ENCODE results near the gene SAPCD2.
A peak's percentile ranks its signal among the peaks of the same experiment; 100 is the strongest.
"Not testable (repeated sequence)": the region's sequence is repeated elsewhere in the genome, so short reads cannot be mapped to it uniquely, and the experiment has no call there.

Gene SAPCD2

GRCh38 chr9:137046088-137046787 is 24.1 kb downstream of the SAPCD2 start, which contains the start of gene NPDC1:
Gene NPDC1 (minus strand): TSS chr9:137046177. CDS start chr9:137045989, 188 bp downstream.
- DNase-seq (ENCODE audit: low spot score), result peak; percentile 86

- no peak for DNase-seq (ENCODE audit: low spot score)
These were observed 24.9 kb downstream of the SAPCD2 start for GRCh38 chr9:137045294-137046087.

GRCh38 chr9:137044502-137045177 is 25.7 kb downstream of the SAPCD2 start:
- DNase-seq (ENCODE audit: low spot score), result no peak

GRCh38 chr9:137044037-137044436 is 26.3 kb downstream of the SAPCD2 start:
- DNase-seq (ENCODE audit: low spot score), result no peak

GRCh38 chr9:137042751-137043727 is 27.3 kb downstream of the SAPCD2 start:
- DNase-seq (ENCODE audit: low spot score), result no peak

GRCh38 chr9:137041124-137041523 is 29.2 kb downstream of the SAPCD2 start:
- DNase-seq (ENCODE audit: low spot score), result no peak

- no peak for DNase-seq (ENCODE audit: low spot score)
These were observed 29.8 kb downstream of the SAPCD2 start for GRCh38 chr9:137040568-137040967.

GRCh38 chr9:137039611-137040366 is 30.6 kb downstream of the SAPCD2 start:
- DNase-seq (ENCODE audit: low spot score), result no peak

GRCh38 chr9:137038916-137039315 is 31.4 kb downstream of the SAPCD2 start:
- DNase-seq (ENCODE audit: low spot score), result no peak

GRCh38 chr9:137037483-137037882 is 32.9 kb downstream of the SAPCD2 start:
- DNase-seq (ENCODE audit: low spot score), result no peak

GRCh38 chr9:137037035-137037434 is 33.3 kb downstream of the SAPCD2 start:
- DNase-seq (ENCODE audit: low spot score), result no peak

GRCh38 chr9:137035937-137036336 is 34.4 kb downstream of the SAPCD2 start:
- DNase-seq (ENCODE audit: low spot score), result no peak

- no peak for DNase-seq (ENCODE audit: low spot score)
These were observed 34.9 kb downstream of the SAPCD2 start for GRCh38 chr9:137035507-137035834.

GRCh38 chr9:137034709-137035506 is 35.4 kb downstream of the SAPCD2 start:
- DNase-seq (ENCODE audit: low spot score), result peak; percentile 88

- DNase-seq (ENCODE audit: low spot score), result no peak
These were observed 36.2 kb downstream of the SAPCD2 start for GRCh38 chr9:137034039-137034708.

GRCh38 chr9:137033481-137033880 is 36.9 kb downstream of the SAPCD2 start:
- not testable (repeated sequence) for DNase-seq (ENCODE audit: low spot score)

- no peak for DNase-seq (ENCODE audit: low spot score)
These were observed 37.5 kb downstream of the SAPCD2 start for GRCh38 chr9:137032858-137033257.

GRCh38 chr9:137031904-137032640 is 38.3 kb downstream of the SAPCD2 start, which contains the start of gene FUT7:
Gene FUT7 (minus strand): TSS chr9:137032088. CDS start chr9:137031991, 97 bp downstream.
- no peak for DNase-seq (ENCODE audit: low spot score)
